Loucy (cell line): ENCODE results near the gene MRPL42.

ENCODE experiments used
- EZH2phosphoT487 ChIP-seq: fragments of 200-600 bp; IDR thresholded peaks from 2 replicates; pipeline ENCODE4 v1.6.1; 2018; ENCODE audit warnings: antibody characterized with exemption, mild to moderate bottlenecking, moderate library complexity, borderline replicate concordance
- TF ChIP-seq, protein P1 (sequence below): fragments of 200-600 bp; sonication (generic); conservative IDR thresholded peaks from 2 replicates; pipeline ENCODE4 v1.5.1; 2014; ENCODE audit warnings: mild to moderate bottlenecking, antibody characterized with exemption, low read length

GRCh38 chr12:93483151-93483807, 16.0 kb downstream of the MRPL42 start:
- TF ChIP-seq, protein P1, sequence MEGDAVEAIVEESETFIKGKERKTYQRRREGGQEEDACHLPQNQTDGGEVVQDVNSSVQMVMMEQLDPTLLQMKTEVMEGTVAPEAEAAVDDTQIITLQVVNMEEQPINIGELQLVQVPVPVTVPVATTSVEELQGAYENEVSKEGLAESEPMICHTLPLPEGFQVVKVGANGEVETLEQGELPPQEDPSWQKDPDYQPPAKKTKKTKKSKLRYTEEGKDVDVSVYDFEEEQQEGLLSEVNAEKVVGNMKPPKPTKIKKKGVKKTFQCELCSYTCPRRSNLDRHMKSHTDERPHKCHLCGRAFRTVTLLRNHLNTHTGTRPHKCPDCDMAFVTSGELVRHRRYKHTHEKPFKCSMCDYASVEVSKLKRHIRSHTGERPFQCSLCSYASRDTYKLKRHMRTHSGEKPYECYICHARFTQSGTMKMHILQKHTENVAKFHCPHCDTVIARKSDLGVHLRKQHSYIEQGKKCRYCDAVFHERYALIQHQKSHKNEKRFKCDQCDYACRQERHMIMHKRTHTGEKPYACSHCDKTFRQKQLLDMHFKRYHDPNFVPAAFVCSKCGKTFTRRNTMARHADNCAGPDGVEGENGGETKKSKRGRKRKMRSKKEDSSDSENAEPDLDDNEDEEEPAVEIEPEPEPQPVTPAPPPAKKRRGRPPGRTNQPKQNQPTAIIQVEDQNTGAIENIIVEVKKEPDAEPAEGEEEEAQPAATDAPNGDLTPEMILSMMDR, result no peak
- no peak for TF ChIP-seq EZH2phosphoT487
